CD4-positive, alpha-beta T cell treated with Interferon gamma for 1 hour (primary cell): ENCODE measurements around the gene SOS1.
"Not testable (repeated sequence)": the region's sequence is repeated elsewhere in the genome, so short reads cannot be mapped to it uniquely, and the experiment has no call there.

Experiments
- DNase-seq: peaks from one replicate; pipeline ENCODE4 v3.0.0-alpha.2; 2020

Gene SOS1

GRCh38 chr2:38959938-38960608 lies 160.8 kb downstream of the SOS1 start:
- DNase-seq: peak; percentile 77

- DNase-seq: no peak
Observed at GRCh38 chr2:38959466-38959865, 161.4 kb downstream of the SOS1 start.

GRCh38 chr2:38957972-38958371 lies 162.9 kb downstream of the SOS1 start:
- DNase-seq: no peak

- DNase-seq: no peak
Observed at GRCh38 chr2:38951766-38952165, 169.1 kb downstream of the SOS1 start.

DNA sequence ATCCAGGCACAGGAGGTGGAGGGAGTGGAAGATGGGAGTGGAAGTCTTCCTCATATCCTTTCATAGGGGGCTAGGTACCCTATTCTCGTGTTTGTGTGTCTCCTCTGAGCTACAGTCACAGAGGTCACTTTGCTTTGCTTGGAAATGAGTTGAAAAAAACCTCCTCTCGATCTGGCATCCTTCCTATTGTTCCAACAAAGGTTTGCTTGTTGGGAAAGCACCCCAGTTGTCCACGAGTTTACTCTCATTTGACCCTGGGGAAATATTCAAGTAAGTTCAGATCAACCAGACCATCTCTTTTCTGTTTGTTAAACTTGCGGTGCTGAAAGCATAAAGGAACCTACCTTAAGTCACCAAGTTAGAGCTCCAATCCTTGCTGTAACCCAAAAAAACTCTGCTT lies 171.9 kb downstream of the SOS1 start:
- no peak for DNase-seq

- no peak for DNase-seq
Observed at GRCh38 chr2:38948387-38948882, 172.4 kb downstream of the SOS1 start.

GRCh38 chr2:38947241-38948239 lies 173.3 kb downstream of the SOS1 start:
- DNase-seq: peak; percentile 55

- DNase-seq: no peak
Observed at GRCh38 chr2:38945911-38946310, 174.9 kb downstream of the SOS1 start.

DNA sequence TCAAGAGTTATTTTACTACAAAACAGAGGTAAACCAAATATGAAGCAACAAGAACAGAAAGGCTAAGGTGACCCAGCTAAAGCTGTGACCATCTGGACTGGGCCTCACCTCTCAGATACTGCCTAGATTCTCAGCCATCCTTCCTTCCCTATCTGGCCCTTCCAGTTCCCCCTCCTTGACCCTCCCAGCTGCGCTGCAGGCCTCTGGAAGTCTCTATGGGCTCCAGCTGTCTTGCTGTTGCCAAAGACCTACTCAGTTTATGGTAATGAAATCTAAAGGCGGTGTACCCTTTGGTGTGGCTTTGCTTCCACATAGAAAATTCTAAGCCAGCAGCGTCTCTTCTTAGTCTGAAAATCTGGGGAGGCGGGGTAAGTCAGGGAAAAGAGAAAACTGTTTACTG lies 175.5 kb downstream of the SOS1 start:
- no peak for DNase-seq

DNA sequence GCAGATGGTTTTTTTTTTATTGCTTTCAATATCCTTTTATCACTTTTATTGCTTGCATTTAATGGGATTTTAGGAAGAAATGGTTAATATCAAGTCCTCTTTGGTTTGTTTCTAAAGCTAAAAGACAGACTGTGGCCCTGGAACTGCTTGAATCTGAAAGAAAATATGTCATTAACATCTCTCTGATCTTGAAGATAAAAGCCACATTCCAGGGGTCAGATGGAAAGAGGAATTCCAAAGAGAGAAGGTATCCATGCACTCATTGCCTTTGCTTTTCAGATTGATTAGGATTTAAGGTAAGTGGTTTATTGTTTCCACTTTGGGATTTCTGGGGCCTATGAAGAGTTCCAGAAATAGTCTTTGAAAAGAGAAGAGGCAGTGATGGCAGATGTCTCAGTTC lies 177.1 kb downstream of the SOS1 start:
- DNase-seq: no peak

DNA sequence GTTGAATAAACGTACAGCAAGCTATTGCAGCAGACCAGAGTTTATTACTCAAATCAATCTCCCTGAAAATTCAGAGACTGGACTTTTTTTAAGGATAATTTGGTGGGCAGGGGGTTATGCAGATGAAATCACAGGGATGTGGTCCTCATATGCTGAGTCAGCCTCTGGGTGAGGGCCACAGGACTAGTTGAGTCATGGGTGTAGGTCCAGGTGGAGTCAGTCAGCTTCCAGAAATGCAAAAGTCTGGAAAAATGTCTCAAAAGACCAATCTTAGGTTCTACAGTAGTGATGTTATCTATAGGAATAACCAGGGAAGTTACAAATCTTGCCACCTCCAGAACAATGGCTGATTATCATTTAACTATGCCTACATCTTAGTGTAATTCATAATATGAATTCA lies 180.1 kb downstream of the SOS1 start:
- DNase-seq: no peak

DNA sequence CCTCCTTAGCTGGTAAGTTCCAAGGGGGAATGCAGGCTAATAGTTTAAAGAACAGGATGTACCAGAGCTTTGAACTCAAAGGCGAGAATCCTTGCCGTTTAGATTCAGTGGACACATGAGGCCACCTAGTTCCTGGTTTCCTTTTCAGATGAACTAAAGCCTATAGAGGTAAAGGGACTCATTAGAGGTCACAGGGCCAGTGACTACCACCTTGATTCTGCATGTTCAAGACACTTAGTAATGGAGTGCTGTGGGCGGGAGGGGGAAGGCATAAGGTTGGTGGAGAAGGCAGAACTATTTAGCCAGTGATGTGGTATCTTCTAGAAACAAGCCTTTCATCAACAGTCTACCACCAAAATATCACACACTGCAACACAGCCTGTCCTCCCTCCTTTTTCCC lies 183.3 kb downstream of the SOS1 start:
- DNase-seq: no peak

DNA sequence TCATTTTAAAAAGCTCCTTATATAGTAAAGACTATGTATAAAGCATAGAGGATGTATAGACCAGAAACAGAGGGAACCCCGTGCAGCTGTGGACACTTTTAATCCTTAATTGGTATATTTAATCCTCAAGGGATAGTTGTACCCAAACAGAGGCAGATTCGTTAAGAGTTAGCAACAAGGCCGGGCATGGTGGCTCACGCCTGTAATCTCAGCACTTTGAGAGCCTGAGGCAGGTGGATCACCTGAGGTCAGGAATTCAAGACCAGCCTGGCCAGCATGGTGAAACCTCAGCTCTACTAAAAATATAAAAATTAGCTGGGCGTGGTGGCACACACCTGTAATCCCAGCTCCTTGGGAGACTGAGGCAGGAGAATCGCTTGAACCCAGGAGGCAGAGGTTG lies 184.3 kb downstream of the SOS1 start:
- not testable (repeated sequence) for DNase-seq

GRCh38 chr2:38935568-38936172 lies 185.2 kb downstream of the SOS1 start:
- no peak for DNase-seq

GRCh38 chr2:38934742-38935141 lies 186.1 kb downstream of the SOS1 start:
- no peak for DNase-seq

GRCh38 chr2:38933653-38934052 lies 187.2 kb downstream of the SOS1 start:
- DNase-seq: no peak

- no peak for DNase-seq
Observed at GRCh38 chr2:38932586-38932985, 188.3 kb downstream of the SOS1 start.
